Measurements from ENCODE around the gene CLIC5.

The CLIC5 gene

GRCh38 chr6:45902984-45903383 lies 112.7 kb downstream of the CLIC5 start:
- TF ChIP-seq CEBPB (IDR thresholded peaks at IDR 0.05) (no peak), EGR1 (IDR thresholded peaks at IDR 0.05) (no peak), TAF1 (IDR thresholded peaks at IDR 0.05; ENCODE audit: low read depth) (no peak), EP300 (IDR thresholded peaks at IDR 0.05; ENCODE audit: borderline replicate concordance) (no peak), FOXM1 (IDR thresholded peaks at IDR 0.05; ENCODE audit: borderline replicate concordance, low read depth) (no peak), MAX (IDR thresholded peaks at IDR 0.05) (no peak), NFIC (IDR thresholded peaks at IDR 0.05) (no peak), CREB1 (IDR thresholded peaks at IDR 0.05; ENCODE audit: low read depth) (no peak), TEAD4 (IDR thresholded peaks at IDR 0.05) (no peak), RAD21 (IDR thresholded peaks at IDR 0.05; ENCODE audit: low read depth) (no peak)

- TF ChIP-seq USF1 (IDR thresholded peaks at IDR 0.05) (no peak), REST (IDR thresholded peaks at IDR 0.05; ENCODE audit: low read depth) (no peak), RAD21 (IDR thresholded peaks at IDR 0.05; ENCODE audit: low read depth) (no peak), CEBPB (IDR thresholded peaks at IDR 0.05) (no peak), YY1 (IDR thresholded peaks at IDR 0.05; ENCODE audit: low read depth) (no peak), TEAD4 (IDR thresholded peaks at IDR 0.05) (no peak), CREB1 (IDR thresholded peaks at IDR 0.05; ENCODE audit: low read depth) (no peak), FOXM1 (IDR thresholded peaks at IDR 0.05; ENCODE audit: borderline replicate concordance, low read depth) (no peak), NFIC (IDR thresholded peaks at IDR 0.05) (no peak), MAX (IDR thresholded peaks at IDR 0.05) (no peak), EP300 (IDR thresholded peaks at IDR 0.05; ENCODE audit: borderline replicate concordance) (no peak), EGR1 (IDR thresholded peaks at IDR 0.05) (no peak), ZBTB7A (IDR thresholded peaks at IDR 0.05; ENCODE audit: low read depth) (no peak), TCF12 (IDR thresholded peaks at IDR 0.05; ENCODE audit: low read depth) (no peak), TAF1 (IDR thresholded peaks at IDR 0.05; ENCODE audit: low read depth) (no peak)
These were observed 113.7 kb downstream of the CLIC5 start for GRCh38 chr6:45901767-45902650.

- TF ChIP-seq TCF12 (IDR thresholded peaks at IDR 0.05; ENCODE audit: low read depth) (no peak), EP300 (IDR thresholded peaks at IDR 0.05; ENCODE audit: borderline replicate concordance) (no peak), CEBPB (IDR thresholded peaks at IDR 0.05) (no peak), RAD21 (IDR thresholded peaks at IDR 0.05; ENCODE audit: low read depth) (no peak), FOXM1 (IDR thresholded peaks at IDR 0.05; ENCODE audit: borderline replicate concordance, low read depth) (no peak)
These were observed 114.6 kb downstream of the CLIC5 start for GRCh38 chr6:45900808-45901752.

GRCh38 chr6:45899683-45899946 lies 116.0 kb downstream of the CLIC5 start:
- TF ChIP-seq YY1 (IDR thresholded peaks at IDR 0.05; ENCODE audit: low read depth), result no peak
- TF ChIP-seq NFIC (IDR thresholded peaks at IDR 0.05), result no peak
- no peak for TF ChIP-seq CREB1 (IDR thresholded peaks at IDR 0.05; ENCODE audit: low read depth)
- no peak for TF ChIP-seq FOXM1 (IDR thresholded peaks at IDR 0.05; ENCODE audit: borderline replicate concordance, low read depth)

GRCh38 chr6:45898941-45899682 lies 116.5 kb downstream of the CLIC5 start:
- TF ChIP-seq TAF1 (IDR thresholded peaks at IDR 0.05; ENCODE audit: low read depth) (no peak), EGR1 (IDR thresholded peaks at IDR 0.05) (no peak), CREB1 (IDR thresholded peaks at IDR 0.05; ENCODE audit: low read depth) (no peak), REST (IDR thresholded peaks at IDR 0.05; ENCODE audit: low read depth) (no peak), NFIC (IDR thresholded peaks at IDR 0.05) (no peak), TCF12 (IDR thresholded peaks at IDR 0.05; ENCODE audit: low read depth) (no peak), YY1 (IDR thresholded peaks at IDR 0.05; ENCODE audit: low read depth) (no peak), EP300 (IDR thresholded peaks at IDR 0.05; ENCODE audit: borderline replicate concordance) (no peak), USF1 (IDR thresholded peaks at IDR 0.05) (no peak), RAD21 (IDR thresholded peaks at IDR 0.05; ENCODE audit: low read depth) (no peak), TEAD4 (IDR thresholded peaks at IDR 0.05) (no peak)
